GM18867 (cell line): ENCODE data around the gene SYNPO.

Experiments
- ATAC-seq: cut with Tn5 transposase; IDR thresholded peaks from one replicate; pipeline ENCODE4 v1.9.1; 2021; ENCODE audit warnings: mild to moderate bottlenecking, moderate library complexity; ENCODE audit not compliant: unreplicated experiment

SYNPO gene

DNA sequence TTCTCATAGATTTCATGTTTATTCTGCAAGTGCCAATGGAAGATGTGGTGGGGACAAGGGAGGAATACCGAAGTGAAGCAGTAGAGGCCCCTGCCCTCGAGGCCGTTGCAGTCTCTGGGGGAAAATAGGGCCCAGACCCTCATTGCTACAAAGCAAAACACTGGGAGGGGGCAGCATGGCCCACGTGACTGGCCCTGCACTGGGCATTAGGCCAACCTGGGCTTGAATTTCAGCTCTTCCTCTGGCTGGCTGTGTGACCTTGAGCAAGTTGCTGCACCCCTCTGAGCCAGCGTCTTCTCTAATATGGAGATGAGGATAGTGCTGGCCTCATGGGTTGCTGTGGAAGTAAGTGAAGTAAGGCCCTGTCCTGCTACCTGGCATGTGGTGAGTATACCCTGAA lies 709 bp upstream of the SYNPO start:
- no peak for ATAC-seq

DNA sequence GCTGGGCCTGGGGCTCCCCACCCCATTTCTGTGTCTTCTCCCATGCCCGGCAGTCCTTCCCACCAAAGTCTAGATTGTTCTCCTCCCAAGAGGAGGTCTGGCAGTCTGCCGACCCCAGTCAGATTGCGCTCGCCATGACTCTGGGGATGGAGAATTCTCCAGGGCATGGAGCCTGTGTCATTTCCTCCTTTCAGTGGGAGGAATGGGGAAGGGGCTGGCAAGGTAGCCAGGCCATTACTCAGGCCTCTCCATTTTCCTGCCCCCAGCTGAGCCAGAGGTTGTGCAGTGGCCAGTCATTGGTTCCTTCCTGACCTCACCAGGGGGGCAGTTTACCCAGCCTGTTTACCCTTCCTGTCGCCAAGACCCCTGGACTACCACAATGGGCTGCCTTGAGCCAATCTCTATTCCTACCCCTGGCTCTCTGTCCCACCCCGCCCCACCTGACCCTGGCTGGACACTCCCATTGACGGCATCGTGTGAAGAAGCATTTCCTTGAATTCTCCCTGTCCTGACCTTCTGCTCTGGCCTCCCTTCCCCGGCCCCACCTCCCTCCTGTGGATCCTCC lies 628 bp downstream of the SYNPO start:
- no peak for ATAC-seq

DNA sequence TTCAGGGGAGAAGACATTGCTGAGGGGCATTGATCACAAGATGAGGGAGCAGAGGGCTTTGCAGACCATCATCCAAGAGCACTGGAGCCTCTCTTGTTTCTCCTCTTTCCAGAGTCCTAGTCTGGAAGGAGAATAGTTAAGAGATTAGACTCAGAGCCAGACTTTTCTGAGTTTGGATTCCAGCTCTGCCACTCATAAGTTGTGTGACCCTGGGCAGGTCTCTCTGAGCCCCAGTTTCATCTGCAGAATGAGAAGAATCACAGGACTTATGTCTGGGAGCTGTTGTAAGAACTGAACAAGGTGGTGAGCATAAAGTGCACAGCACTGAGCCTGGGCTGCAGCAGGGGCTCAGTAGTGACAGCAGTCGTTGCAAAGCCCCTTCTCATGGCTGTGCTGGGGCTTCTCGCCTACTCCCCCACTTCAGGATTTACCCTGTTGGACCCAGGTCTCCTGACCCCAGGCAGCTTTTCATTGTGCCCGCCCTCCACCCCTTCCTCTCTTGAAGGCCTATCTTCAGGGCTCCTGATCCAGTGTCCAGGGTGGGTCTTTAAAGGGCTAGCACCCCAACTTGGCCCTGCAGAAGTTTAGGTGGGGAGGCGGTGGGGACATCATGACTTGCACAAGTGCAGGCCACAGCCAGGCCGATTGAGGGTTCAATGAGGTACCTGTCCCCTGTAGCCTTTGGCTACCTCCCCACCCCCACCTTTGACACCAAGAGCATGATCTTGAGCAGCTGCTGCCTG lies 1.5 kb downstream of the SYNPO start:
- ATAC-seq: no peak

DNA sequence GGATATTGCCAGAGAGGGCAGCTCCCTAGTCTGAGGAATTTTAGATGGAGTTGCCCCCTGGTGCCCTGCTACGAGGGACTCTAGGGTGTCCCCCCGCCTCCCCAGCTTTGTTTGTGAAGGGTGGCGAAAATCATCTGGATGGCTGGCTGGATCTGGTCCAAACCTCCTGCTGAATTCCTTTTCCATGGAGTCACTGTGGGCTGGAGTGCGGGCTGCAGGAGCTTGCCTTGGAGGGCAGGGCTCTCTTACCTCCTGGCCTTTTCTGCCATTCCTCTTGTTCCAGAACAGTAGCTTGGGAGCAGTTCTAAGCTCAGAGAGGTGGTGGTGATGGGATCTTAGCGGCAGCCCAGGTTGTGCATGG lies 2.1 kb downstream of the SYNPO start:
- ATAC-seq: no peak

DNA sequence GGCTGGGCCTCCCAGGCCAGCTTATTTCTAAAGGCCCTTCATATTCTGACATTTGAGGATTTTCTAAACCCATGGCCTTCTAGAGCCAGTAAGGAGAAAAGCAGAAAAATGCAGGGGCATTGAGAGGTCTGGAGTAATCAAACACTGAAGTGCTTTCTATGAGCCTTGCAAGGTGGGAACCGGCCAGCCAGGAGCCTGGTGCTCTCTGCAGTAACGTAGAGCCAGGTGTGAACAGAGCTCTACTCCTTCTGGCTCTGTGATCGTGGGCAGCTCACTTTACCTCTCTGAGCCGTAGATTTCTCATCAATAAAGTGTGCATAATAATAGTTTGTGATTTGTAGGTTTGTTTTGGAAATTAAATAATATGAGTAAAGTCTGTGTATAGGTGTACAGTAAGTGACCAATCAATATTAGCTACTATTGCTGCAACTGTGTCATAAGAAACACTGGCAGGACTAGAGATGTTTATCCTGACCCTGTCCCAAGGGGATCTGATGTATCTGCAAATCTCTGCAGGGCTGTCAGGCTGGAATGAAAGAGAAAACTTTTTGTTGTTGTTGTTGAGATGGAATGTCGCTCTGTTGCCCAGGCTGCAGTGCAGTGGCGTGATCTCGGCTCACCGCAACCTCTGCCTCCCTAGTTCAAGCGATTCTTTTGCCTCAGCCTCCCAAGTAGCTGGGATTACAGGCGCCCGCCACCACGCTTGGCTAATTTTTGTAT lies 2.7 kb downstream of the SYNPO start:
- no peak for ATAC-seq

DNA sequence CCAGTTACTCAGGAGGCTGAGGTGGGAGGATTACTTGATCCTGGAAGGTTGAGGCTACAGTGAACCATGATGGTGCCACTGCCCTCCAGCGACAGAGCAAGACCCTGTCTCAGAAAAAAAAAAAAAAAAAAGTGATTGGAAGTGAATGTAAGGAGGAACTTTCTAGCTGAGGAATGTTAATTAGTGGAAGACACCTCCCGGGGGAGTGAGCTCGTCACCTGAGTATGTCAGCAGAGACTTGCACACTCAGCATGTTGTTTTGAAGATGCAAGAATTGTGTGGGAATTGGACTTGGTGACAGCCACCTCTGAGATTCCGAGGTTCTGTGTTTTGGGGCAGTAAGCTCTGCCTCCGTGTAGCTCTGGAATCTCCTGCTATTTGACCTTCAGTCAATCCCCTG lies 3.6 kb downstream of the SYNPO start:
- no peak for ATAC-seq

DNA sequence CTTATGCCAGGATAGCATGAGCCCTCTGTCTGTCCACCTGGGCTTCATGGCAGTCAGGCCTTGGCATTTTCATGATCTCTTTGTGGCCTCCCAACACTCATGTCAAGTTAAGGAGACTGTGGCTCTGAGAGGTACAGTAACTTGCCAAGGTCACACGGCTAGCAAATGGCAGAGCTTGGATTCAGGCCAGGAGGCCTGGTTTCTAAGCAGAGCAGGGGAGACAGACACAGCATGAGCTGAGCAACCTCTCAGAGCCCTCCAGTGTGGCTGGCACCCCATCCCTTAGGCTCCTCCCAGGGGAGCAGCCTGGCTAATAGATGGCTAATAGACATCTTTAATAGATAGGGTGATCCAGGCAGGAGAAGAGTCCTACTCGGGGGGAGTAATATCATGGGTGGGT lies 4.1 kb downstream of the SYNPO start:
- ATAC-seq: no peak

DNA sequence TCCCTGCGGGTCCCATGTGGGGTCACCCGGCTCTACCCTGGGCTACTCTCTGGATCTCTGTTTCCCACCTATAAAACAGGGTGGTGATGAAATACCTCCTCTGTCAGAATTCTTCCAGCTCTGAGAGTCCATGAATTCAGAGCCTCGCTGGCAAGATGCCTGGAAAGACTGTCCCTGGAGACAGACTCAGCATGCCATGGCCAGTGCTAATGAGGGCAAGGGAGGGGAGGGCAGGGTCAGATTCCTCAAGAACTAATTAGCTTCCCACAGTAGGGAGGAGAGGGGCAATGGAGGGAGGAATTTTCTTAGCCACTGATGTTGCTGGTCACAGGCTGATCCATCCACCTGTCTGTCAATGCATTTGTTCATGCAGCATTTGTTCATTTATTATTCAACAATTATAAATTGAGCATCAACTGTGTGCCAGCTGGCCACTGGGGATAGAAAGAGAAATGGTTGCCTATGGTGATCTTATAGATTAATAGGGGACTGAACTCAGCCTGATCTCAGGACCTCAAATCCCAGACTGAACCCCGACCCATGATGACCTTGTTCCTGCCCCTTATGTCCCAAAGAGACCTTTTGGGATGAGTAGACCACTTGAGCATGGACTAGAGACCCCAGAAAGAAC lies 4.7 kb downstream of the SYNPO start:
- no peak for ATAC-seq

DNA sequence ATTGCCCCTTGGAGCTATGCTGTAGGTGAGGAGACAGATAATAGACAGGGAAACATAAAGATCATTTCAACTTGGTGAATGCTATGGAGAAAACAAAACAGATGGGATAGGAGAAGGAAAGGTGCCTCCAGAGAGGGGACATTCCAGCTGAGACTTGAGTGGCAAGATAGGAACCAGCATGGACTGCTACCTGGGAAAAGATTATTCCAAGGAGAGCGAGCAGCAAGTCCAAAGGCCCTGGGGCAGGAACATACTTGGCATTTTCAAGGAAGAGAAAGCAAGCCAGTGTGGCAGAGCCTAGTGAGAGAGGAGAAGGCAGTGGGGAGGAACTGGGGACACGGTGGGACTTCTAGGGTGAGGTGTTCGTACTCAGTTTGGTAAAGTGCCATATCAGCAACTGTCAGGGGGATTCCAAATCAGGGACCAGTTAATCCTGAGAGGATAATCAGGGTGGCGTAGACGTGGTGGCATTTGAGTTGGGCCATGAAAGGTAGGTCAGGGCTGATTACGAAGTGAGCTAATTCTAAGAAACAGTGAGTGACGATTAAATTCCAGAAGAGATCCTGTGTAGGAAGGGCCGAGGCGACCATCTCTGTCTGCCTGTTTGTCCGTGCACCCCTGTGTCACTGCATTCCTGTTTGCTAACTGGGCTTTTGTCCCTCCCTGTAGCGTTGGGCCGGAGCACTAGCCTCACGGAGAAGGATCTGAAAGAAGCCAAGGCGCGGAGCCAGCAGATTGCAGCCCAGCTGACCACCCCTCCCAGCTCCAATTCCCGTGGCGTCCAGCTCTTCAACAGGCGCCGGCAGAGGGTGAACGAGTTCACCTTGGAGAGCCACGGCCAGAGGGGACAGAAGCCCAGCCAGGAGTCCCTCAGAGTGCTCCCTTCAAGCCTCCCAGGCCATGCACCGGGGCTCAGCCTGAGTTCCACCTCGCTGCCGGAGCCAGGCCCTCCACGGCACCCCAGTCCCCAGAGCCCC lies 7.1 kb downstream of the SYNPO start:
- no peak for ATAC-seq

DNA sequence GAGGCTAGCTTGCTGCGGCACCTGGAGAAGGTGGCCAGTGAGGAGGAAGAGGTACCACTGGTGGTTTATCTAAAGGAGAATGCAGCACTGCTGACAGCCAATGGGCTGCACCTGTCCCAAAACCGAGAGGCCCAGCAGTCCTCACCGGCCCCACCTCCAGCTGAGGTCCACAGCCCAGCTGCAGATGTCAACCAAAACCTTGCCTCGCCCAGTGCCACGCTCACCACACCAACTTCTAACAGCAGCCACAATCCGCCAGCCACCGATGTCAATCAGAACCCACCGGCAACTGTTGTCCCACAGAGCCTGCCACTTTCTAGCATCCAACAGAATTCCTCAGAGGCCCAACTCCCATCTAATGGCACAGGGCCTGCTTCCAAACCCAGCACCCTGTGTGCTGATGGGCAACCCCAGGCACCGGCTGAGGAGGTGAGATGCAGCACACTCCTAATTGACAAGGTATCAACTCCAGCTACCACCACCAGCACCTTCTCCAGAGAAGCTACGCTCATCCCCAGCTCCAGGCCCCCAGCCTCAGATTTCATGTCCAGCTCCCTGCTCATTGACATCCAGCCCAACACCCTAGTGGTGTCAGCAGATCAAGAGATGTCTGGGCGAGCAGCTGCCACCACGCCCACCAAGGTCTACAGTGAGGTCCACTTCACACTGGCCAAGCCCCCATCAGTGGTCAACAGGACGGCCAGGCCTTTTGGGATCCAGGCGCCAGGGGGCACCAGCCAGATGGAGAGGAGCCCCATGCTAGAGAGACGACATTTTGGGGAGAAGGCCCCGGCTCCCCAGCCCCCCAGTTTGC lies 8.0 kb downstream of the SYNPO start:
- no peak for ATAC-seq

DNA sequence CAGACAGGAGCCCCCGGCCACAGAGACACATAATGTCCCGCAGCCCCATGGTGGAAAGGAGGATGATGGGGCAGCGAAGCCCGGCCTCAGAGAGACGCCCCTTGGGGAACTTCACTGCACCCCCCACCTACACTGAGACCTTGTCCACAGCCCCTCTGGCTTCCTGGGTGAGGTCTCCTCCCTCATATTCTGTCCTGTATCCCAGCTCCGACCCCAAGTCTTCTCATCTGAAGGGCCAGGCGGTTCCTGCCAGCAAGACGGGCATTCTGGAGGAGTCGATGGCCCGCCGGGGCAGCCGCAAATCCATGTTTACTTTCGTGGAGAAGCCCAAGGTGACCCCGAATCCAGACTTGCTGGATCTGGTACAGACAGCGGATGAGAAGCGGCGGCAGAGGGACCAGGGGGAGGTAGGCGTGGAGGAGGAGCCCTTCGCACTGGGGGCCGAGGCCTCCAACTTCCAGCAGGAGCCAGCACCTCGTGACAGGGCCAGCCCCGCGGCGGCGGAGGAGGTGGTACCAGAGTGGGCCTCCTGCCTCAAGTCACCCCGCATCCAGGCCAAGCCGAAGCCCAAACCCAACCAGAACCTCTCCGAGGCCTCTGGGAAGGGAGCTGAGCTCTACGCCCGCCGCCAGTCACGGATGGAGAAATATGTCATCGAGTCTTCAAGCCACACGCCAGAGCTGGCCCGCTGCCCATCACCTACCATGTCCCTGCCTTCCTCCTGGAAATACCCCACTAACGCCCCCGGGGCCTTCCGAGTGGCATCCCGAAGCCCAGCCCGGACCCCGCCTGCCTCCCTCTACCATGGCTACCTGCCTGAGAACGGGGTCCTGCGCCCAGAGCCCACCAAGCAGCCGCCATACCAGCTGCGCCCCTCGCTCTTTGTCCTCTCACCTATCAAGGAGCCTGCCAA lies 8.9 kb downstream of the SYNPO start:
- ATAC-seq: no peak

DNA sequence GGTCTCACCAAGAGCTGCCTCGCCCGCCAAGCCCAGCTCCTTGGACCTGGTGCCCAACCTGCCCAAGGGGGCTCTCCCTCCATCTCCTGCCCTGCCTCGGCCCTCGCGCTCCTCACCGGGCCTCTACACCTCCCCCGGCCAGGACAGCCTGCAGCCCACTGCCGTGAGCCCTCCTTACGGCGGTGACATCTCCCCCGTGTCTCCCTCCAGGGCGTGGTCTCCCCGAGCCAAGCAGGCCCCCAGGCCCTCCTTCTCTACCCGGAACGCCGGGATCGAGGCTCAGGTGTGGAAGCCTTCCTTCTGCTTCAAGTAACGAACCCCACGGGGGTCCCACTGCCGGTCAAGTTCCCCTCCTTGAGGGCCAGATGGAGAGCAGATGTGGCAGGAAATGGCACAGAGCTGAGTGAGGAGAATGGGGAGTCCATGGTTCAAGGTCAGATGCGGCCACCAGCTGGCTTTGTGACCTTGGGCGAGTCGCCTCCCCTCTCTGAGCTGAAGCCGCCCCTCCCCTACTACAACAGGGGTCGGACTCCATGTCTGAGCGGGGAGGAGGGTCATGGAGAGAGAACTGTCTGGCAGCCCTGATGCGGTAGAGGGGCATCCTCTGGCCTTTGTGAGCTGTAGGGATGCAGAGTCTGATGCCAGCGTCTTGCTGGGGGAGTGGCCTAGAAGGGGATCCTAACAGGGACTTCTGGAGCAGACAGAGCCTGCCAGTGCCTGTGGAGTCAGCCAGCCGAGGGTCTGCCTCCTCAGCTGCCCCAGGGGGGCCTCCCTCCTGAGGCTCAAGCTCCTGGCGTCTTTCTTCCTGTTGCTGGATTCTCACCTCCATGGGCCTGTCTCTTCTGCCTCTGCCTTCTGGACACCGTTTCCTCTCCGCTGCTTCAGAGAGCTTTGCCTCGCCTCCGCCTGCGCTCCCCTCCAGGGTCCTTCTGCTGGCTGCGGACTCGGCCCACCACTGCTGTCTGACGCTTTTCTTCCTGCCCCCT lies 9.9 kb downstream of the SYNPO start:
- no peak for ATAC-seq

DNA sequence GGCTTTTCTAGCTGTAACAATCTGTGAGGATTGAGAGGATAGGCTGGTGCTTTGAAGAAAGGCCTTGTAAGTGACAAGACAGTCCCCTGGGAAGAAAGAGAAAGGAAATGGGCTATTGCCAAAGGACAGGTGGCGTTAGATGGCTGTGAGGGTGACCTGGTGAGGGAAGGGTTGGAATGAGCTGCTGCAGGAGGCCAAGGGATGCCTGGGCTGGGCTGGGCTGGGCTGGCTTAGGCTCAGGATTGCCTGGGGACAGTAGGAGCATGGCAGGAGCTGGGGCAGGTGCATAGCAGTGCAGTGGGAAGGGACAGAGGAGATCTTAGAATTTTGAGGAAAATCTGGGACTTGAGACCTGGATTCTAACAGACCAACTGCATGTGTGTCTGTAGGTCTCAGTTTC lies 10.9 kb downstream of the SYNPO start:
- ATAC-seq: no peak

DNA sequence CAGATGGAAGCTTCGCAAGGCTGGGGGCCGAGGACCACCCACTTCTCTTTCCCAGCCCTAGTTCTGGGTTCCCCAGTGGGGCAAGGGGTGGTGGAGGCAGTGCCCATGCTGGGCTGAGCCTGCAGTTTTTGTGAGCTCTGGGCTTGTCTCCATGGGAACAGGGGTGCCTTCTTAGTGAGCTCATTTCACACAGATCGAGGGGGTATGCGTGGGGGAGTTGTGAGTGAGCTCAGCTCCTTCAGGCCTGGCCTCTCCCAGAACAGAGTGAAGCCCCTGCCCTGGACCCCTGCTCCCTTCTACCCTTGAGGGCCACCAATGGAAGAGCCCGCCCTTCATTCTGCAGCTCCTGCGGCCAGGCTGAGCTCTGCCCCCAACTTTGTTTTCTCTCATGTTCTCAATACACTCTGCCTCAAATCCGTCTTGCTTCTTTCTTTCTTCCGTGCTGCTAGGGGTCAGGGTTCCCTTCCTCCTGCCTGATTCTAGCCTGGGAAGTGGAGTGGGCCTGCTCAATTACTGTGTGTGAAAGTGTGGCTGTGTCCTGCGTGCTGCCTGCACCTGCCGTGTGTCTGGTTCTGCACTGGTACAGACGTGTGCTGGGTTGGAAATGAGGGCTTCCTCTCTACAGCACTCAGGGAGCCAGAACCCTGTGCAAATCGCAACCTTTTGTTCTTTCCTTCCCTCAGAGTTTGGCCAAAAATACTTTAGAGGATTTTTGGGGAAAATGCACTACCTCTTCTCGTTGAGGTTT lies 11.6 kb downstream of the SYNPO start:
- ATAC-seq: no peak

DNA sequence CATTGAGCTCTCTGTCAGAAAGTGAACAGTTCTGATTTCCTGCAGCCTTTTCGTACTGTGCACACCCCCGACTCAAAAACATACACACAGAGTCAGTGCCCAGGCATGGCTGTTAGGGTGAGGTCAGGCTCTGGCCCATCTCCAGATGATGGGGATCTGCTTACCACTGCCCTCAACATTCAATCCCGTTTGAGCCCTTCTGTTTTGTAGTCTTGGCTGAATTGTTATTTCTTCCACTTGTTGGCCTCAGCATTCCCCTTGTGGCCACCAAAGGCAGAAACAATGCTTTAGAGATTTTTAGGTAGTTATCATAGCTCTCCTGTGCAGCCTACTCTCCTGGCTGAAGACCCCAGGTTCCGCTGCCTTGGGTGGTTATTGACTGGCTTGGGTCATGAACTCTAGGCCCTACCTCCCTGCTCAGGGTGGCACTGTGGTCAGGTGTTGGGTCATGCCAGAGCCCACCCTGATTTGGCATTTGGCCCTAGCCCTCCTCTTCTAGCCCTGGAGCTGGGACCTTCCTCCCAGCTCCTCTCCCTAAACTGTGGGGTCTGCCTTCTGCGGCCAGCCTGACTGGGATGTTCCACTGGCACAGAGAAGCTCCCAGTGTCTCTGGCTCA lies 12.8 kb downstream of the SYNPO start:
- no peak for ATAC-seq

DNA sequence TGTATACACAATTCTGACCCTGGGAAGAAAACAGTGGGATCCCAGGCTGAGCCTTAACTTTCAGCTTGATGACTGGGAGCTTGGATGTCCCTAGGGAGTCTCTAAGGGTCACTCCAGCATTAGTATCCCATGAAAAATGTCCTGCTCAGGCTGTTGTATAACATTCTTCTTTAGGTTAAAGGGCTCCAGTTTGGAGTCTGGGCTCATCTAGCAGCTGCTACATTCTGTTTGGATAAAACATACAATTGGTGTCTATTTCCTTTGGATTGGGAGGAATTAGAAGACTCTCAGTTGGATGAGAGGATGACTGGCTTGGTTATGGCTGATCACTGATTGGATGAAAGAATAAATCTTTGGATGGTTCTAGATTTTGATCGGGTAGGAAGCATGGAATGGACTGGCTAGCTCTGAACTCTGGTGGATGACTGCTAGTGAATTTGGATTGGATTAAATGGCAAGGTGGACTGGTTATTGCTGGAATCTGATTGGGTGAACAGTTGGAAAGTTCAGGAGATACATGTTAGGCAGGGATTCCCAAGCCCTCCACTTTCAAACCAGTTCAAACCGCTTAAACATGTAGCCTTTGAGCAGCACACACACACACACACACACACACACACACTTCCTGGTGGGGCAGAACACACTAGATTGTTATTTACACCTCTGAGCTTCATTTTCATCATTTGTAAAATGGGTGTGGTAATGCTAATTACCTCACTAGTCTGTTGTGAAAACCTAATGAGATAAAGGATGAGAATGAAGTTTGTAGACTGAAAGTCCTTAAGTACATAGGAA lies 13.5 kb downstream of the SYNPO start:
- ATAC-seq: no peak
